Heart right ventricle (tissue), 16 donors: Measurements from ENCODE around the gene CFAP69. TPM values are rescaled to one million over a fixed set of nuclear protein-coding genes. Genes with fewer than 3 reads are reported as not detected.

Source experiments
- ATAC-seq, 8 donors: fragments of 200-7000 bp; cut with Tn5 transposase; one replicate each; pipeline ENCODE4 v1.9.1; 2020; ENCODE audit warnings: mild to moderate bottlenecking in 8 of 8, moderate library complexity in 8 of 8, moderate number of reproducible peaks in 1 of 8
- DNase-seq, 2 donors: peaks; one replicate each; pipeline ENCODE4 v3.0.0-alpha.2; 2020
- H3K27ac ChIP-seq, 10 donors: fragments of 200-600 bp; sonication (generic) in 2 of 10; one replicate each; pipeline versions ENCODE4 v1.5.0 to v1.8.0; 2020 to 2022; ENCODE audit warnings: mild to moderate bottlenecking in 3 of 10
- H3K27me3 ChIP-seq, 7 donors: fragments of 200-600 bp; one replicate each; pipeline ENCODE4 v1.8.0; 2021 to 2022; ENCODE audit warnings: mild to moderate bottlenecking in 2 of 7
- H3K36me3 ChIP-seq, 9 donors: fragments of 200-600 bp; sonication (generic) in 1 of 9; one replicate each; pipeline versions ENCODE4 v1.5.0 to v1.8.0; 2020 to 2022; ENCODE audit warnings: mild to moderate bottlenecking in 2 of 9
- H3K4me1 ChIP-seq, 9 donors: fragments of 200-600 bp; sonication (generic) in 1 of 9; one replicate each; pipeline versions ENCODE4 v1.5.0 to v1.8.0; 2020 to 2022; ENCODE audit warnings: mild to moderate bottlenecking in 4 of 9
- H3K4me3 ChIP-seq, 10 donors: fragments of 200-600 bp; sonication (generic) in 2 of 10; one replicate each; pipeline versions ENCODE4 v1.5.0 to v1.8.0; 2020 to 2022; ENCODE audit warnings: mild to moderate bottlenecking in 7 of 10, moderate library complexity in 2 of 10
- H3K9me3 ChIP-seq, 11 donors: fragments of 200-600 bp in 10 of 11; sonication (generic) in 2 of 11; one replicate each; pipeline versions ENCODE4 v1.5.0 to v1.8.0; 2013 to 2022; ENCODE audit warnings: mild to moderate bottlenecking in 2 of 11, control low read depth in 1 of 11, moderate library complexity in 1 of 11
- CTCF ChIP-seq, 9 donors: fragments of 200-600 bp; sonication (generic) in 2 of 9; IDR thresholded peaks; one replicate each; pipeline versions ENCODE4 v1.5.0 to v1.8.0; 2021 to 2022; ENCODE audit warnings: antibody characterized with exemption in 9 of 9, mild to moderate bottlenecking in 5 of 9, moderate library complexity in 1 of 9
- WGBS, 2 donors: extraction: QIAGEN DNeasy Blood & Tissue Kit; methylation state at CpG; one replicate each; pipeline ENCODE4 v1.1.7; 2013; ENCODE audit warnings: inconsistent platforms in 1 of 2; 5-methylcytosine and 5-hydroxymethylcytosine counted together
- intact Hi-C, 10 donors: fragments of 100-400 bp; cut with DNase I; formaldehyde crosslinking; loops; one replicate each; pipeline versions ENCODE4 v1.11.1 to v1.14.2; 2022
- polyA plus RNA-seq, 2 donors: library from polyadenylated mRNA; stranded (reverse); fragments of 200-250 nt; gene quantifications; one replicate each; pipeline ENCODE4 v1.2.3, GENCODE V29; 2013
- total RNA-seq, 10 donors: library from RNA; stranded (reverse); fragmentation: NEBNext Ultra II Directional in 3 of 10; extraction: Animal tissue kit (Norgen Biotek cat#: 25700) in 3 of 10; gene quantifications; one replicate each; pipeline versions ENCODE4 v1.2.1 to v1.2.4, GENCODE V29; 2021 to 2023
- donor health status: Arrhythmogenic right ventricular cardiomyopathy.
- donor health status: ischemic (EF 13 %, LVEDD 7.1; RV severe dilation, severe dysfunction).
- donor health status: healthy with polysubstance abuse.
- donor health status: DM: no; HTN: yes; CAD: no.
- donor health status: DM: no; HTN: no; CAD: no.
- donor health status: ischemic (EF 25% LVEDD 6.9; RV normal size, moderate dysfunction).
- donor health status: ischemic (EF 25% LVEDD 5.7; RV mildly dilated, moderate dysfunction).
- donor health status: healthy.
- donor health status: DM: yes; HTN: yes; CAD: no.
- donor health status: Ischemic cardiomyopathy.
- donor health status: ischemic (EF 35%, LVEDD 5.7; RV mildly dilated, moderate dysfunction).
- donor health status: nonischemic (EF 11% LVEDD 7.7; RV severe dilation, severe dysfunction).
- donor health status: DM: yes; HTN: yes; CAD: no.
- donor health status: PGD.
- donor health status: ischemic (EF 29% LVEDD 5.4; RV normal size, mild dysfunction).
- donor health status: nonischemic (EF 23%, LVEDD 6.1; RV moderate dilation, normal function).

CFAP69 gene
- total and polyA plus RNA-seq, 12 donors = 0.68 to 4.2 (median 2.8) TPM

- no peaks in the 10 kb centered on the region for H3K36me3 ChIP-seq
- no peaks in the 10 kb centered on the region for H3K4me1 ChIP-seq
- peak overlapping the region in 6 of 10 donors; percentile 12 to 47 (median 32) for H3K27ac ChIP-seq
- TF ChIP-seq CTCF (IDR thresholded peaks at IDR 0.05) = no peak
- ATAC-seq (peak in 5 of 8 donors; percentile 31 to 81 (median 37)), DNase-seq (no peak)
- no peaks in the 10 kb centered on the region for H3K27me3 ChIP-seq
- intact Hi-C loops = no loop called here
- 71 to 85% methylated on average over 5 of the region's 5 CpGs for WGBS, 2 donors
- H3K4me3 ChIP-seq = no peak overlapping the region
- H3K9me3 ChIP-seq = no peaks in the 10 kb centered on the region
These were observed 21.9 kb upstream of the CFAP69 start for GRCh38 chr7:90222811-90223725.

GRCh38 chr7:90224195-90224594 is 20.8 kb upstream of the CFAP69 start:
- Histone ChIP-seq H3K4me1 (no peaks in the 10 kb centered on the region), H3K36me3 (no peaks in the 10 kb centered on the region), H3K27ac (peak overlapping the region in 1 of 10 donors; percentile 39), H3K9me3 (no peaks in the 10 kb centered on the region), H3K27me3 (no peaks in the 10 kb centered on the region), H3K4me3 (no peak overlapping the region)
- 38 to 43% methylated on average over 3 of the region's 3 CpGs for WGBS, 2 donors
- ATAC-seq (no peak), DNase-seq (no peak)
- no peak for TF ChIP-seq CTCF (IDR thresholded peaks at IDR 0.05)
- intact Hi-C loops = no loop called here

GRCh38 chr7:90225181-90225580 is 19.8 kb upstream of the CFAP69 start:
- 92 to 95% methylated on average over 3 of the region's 3 CpGs for WGBS, 2 donors
- DNase-seq (no peak), ATAC-seq (no peak)
- H3K4me3 ChIP-seq = no peak overlapping the region
- no peaks in the 10 kb centered on the region for H3K9me3 ChIP-seq
- intact Hi-C loops = no loop called here
- no peak overlapping the region for H3K27ac ChIP-seq
- H3K36me3 ChIP-seq = no peaks in the 10 kb centered on the region
- no peaks in the 10 kb centered on the region for H3K4me1 ChIP-seq
- H3K27me3 ChIP-seq = no peaks in the 10 kb centered on the region
- no peak for TF ChIP-seq CTCF (IDR thresholded peaks at IDR 0.05)

GRCh38 chr7:90225601-90226000 is 19.4 kb upstream of the CFAP69 start:
- Histone ChIP-seq H3K27ac (no peak overlapping the region), H3K27me3 (no peaks in the 10 kb centered on the region), H3K9me3 (no peaks in the 10 kb centered on the region), H3K4me3 (no peak overlapping the region), H3K36me3 (no peaks in the 10 kb centered on the region), H3K4me1 (no peaks in the 10 kb centered on the region)
- TF ChIP-seq CTCF (IDR thresholded peaks at IDR 0.05) = no peak
- 54 to 69% methylated on average over 1 of the region's 1 CpG for WGBS, 2 donors
- no peak for ATAC-seq
- no peak for DNase-seq
- intact Hi-C loops = no loop called here
